ENCODE measurements around the gene RHOD. TPM values are rescaled to one million over a fixed set of nuclear protein-coding genes. Genes with fewer than 3 reads are reported as not detected.

RHOD gene
- total and polyA plus RNA-seq, 2 experiments from 2014 or later, result 43.3 to 77.6 TPM

DNA sequence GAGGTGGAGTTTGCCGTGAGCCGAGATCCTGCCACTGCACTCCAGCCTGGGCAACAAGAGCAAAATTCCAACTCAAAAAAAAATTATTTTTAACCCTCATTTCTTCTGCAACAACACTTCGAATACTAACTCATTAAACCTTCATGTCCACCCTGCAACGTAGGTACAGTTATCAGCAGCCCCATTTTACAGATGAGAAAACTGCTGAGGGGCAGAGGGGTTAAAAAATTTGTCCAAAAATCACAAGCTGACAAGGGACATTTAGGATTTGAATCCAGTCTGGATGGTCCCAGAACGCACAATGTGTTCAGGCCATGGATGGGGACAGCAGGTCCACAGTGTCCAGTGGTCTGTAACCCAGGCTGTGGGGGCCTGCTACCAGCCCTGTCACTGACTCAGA, 29.0 kb downstream of the RHOD start:
- WGBS (ENCODE audit: low lambda C conversion rate, missing lambda C conversion rate), result 96% methylated on average over 5 of the region's 5 CpGs
- Histone ChIP-seq H3K4me3 (no peak overlapping the region), H3K27me3 (no peaks in the 10 kb centered on the region), H3K4me1 (ENCODE audit: insufficient read depth) (peaks cover 8% of the 10 kb centered on the region), H3K9me2 (replicated peaks; ENCODE audit: insufficient read depth) (no peaks in the 10 kb centered on the region), H3K9me3 (ENCODE audit: low read depth) (no peaks in the 10 kb centered on the region), H3K79me2 (no peaks in the 10 kb centered on the region), H4K20me1 (ENCODE audit: insufficient read depth, poor library complexity, severe bottlenecking) (no peaks in the 10 kb centered on the region), H3K27ac (no peak overlapping the region), H3K36me3 (replicated peaks; ENCODE audit: insufficient read depth, low read depth) (no peaks in the 10 kb centered on the region), H2AFZ (no peak overlapping the region), H3K4me2 (no peak overlapping the region)
- TF ChIP-seq EZH2 (IDR thresholded peaks at IDR 0.05; ENCODE audit: borderline replicate concordance) (no peak), CTCF (IDR thresholded peaks at IDR 0.05; ENCODE audit: poor library complexity) (no peak), EZH2phosphoT487 (IDR thresholded peaks at IDR 0.05; ENCODE audit: low read depth, severe bottlenecking, unreplicated experiment) (no peak)
- DNase-seq (ENCODE audit: low spot score), result no peak

DNA sequence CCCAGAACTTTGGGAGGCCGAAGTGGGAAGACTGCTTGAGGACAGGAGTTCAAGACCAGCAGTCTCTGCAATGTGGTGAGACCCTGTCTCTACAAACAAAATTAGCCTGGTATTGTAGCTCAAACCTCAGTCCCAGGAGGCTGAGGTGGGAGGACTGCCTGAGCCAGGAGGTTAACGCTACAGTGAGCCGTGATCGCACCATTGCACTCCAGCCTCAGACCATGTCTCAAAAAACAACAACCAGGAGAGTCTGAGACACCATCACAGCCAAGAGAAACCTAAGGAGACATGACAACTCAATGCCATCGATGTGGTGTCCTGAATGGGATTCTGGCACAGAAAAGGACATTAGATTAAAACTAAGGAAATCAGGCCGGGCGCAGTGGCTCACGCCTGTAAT, 34.1 kb downstream of the RHOD start:
- Histone ChIP-seq H3K9me2 (replicated peaks; ENCODE audit: insufficient read depth) (no peaks in the 10 kb centered on the region), H3K36me3 (replicated peaks; ENCODE audit: insufficient read depth, low read depth) (no peaks in the 10 kb centered on the region), H3K27me3 (no peaks in the 10 kb centered on the region), H3K79me2 (no peaks in the 10 kb centered on the region), H2AFZ (no peak overlapping the region), H3K4me1 (ENCODE audit: insufficient read depth) (no peaks in the 10 kb centered on the region), H3K27ac (no peak overlapping the region), H3K4me2 (no peak overlapping the region), H3K4me3 (no peak overlapping the region), H3K9me3 (ENCODE audit: low read depth) (no peaks in the 10 kb centered on the region), H4K20me1 (ENCODE audit: insufficient read depth, poor library complexity, severe bottlenecking) (no peaks in the 10 kb centered on the region)
- DNase-seq (ENCODE audit: low spot score), result no peak
- 97% methylated on average over 8 of the region's 8 CpGs for WGBS (ENCODE audit: low lambda C conversion rate, missing lambda C conversion rate)
- TF ChIP-seq EZH2phosphoT487 (IDR thresholded peaks at IDR 0.05; ENCODE audit: low read depth, severe bottlenecking, unreplicated experiment) (no peak), CTCF (IDR thresholded peaks at IDR 0.05; ENCODE audit: poor library complexity) (no peak), EZH2 (IDR thresholded peaks at IDR 0.05; ENCODE audit: borderline replicate concordance) (no peak)

DNA sequence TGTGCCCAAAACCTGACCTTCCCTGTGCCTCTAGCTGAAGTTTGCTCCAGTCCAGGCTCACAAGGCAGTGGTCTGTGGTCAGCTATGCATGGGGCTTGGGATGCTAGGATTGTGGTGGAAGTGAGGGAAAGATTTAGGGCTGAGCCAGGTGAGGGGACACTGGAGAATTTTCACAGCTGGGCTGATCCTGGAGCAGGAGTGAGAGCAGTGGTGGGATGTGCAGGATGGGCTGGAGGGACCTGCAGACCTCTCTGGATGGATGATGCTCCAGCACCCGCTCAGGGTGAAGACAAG, 38.5 kb downstream of the RHOD start:
- WGBS (ENCODE audit: low lambda C conversion rate, missing lambda C conversion rate), result 100% methylated on average over 1 of the region's 1 CpG
- Histone ChIP-seq H2AFZ (no peak overlapping the region), H3K9me2 (replicated peaks; ENCODE audit: insufficient read depth) (no peaks in the 10 kb centered on the region), H3K4me1 (ENCODE audit: insufficient read depth) (no peaks in the 10 kb centered on the region), H3K27me3 (no peaks in the 10 kb centered on the region), H3K4me2 (no peak overlapping the region), H4K20me1 (ENCODE audit: insufficient read depth, poor library complexity, severe bottlenecking) (no peaks in the 10 kb centered on the region), H3K79me2 (no peaks in the 10 kb centered on the region), H3K27ac (no peak overlapping the region), H3K9me3 (ENCODE audit: low read depth) (no peaks in the 10 kb centered on the region), H3K36me3 (replicated peaks; ENCODE audit: insufficient read depth, low read depth) (no peaks in the 10 kb centered on the region), H3K4me3 (no peak overlapping the region)
- TF ChIP-seq EZH2phosphoT487 (IDR thresholded peaks at IDR 0.05; ENCODE audit: low read depth, severe bottlenecking, unreplicated experiment) (no peak), EZH2 (IDR thresholded peaks at IDR 0.05; ENCODE audit: borderline replicate concordance) (no peak), CTCF (IDR thresholded peaks at IDR 0.05; ENCODE audit: poor library complexity) (no peak)
- DNase-seq (ENCODE audit: low spot score), result no peak

DNA sequence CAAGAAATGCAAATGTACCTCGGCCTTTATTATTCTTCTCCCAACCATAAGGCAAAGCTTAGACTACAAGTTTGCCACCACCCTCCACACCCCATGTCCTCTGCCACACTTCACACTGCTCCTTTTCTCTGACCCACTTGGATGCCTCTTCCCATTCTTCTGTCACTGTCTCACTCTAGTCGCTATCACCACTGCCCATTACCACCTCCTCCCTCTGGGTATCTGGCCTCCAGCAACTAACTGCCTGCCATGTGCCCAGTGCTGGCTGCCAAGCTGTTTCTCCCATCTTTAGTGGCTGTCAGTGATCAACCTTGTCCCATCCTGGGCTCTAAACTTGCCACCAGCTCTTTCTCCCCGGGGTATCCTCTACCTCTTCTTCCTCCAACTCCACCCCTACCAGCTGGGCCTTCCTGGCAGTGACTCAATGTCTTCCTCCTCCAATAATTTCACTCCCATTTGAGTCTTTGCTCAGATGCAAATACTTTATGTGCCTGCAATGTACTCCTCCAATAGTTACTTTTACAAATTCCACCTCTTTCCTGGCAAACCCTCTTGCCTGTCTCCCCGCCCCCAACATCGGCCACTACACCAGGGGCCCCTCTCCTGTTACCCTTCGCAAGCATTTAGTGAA, 42.3 kb downstream of the RHOD start:
- WGBS (ENCODE audit: low lambda C conversion rate, missing lambda C conversion rate), result 86% methylated on average over 6 of the region's 6 CpGs
- H3K4me1 ChIP-seq (ENCODE audit: insufficient read depth), result no peaks in the 10 kb centered on the region

More for the DNA sequence above, 42.3 kb downstream of the RHOD start:
- no peak for TF ChIP-seq EZH2 (IDR thresholded peaks at IDR 0.05; ENCODE audit: borderline replicate concordance)
- Histone ChIP-seq H3K79me2 (no peaks in the 10 kb centered on the region), H3K27me3 (no peaks in the 10 kb centered on the region), H3K27ac (no peak overlapping the region), H3K9me2 (replicated peaks; ENCODE audit: insufficient read depth) (no peaks in the 10 kb centered on the region), H2AFZ (no peak overlapping the region), H4K20me1 (ENCODE audit: insufficient read depth, poor library complexity, severe bottlenecking) (no peaks in the 10 kb centered on the region), H3K36me3 (replicated peaks; ENCODE audit: insufficient read depth, low read depth) (no peaks in the 10 kb centered on the region), H3K4me2 (no peak overlapping the region), H3K9me3 (ENCODE audit: low read depth) (no peaks in the 10 kb centered on the region), H3K4me3 (no peak overlapping the region)
- DNase-seq (ENCODE audit: low spot score), result no peak

Data from hepatocyte (in vitro differentiated cells).